ENCODE measurements around the gene SLC25A34.

Gene SLC25A34

DNA sequence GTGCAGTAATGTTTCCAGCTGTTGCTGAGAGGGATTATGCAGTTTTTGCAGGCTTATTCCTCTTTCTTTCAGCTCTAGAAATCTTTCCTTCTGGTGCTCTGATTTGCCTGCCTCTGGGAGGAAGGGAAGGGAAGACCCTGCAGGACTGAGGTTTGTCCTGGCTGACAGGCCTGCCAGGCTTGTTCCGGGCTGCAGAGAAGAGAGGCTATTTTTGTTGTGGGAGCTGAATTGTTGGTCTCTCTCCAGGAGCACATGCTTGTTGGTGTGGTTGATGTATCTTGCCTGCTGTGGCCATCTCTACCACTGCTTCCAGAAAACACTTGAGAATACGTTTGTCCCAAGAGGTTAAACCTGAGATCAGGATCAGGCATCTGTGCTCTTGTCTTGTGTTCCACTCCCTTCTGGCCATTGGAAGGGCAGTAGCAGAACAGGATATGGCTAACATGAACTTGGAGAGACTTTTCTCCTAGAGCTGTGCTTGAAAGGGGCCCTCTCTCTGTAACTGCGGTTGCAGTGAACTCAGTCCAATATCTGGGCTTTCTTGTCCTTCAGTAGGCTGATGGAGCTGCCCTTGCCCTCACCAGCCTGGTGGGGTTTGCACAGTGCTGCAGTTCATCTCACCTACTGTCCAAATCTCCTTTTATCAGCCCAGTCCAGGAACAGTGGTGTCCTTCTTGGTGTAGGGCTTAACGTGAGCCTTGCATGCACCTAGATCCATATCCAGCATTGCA, 21.5 kb upstream of the SLC25A34 start:
- no peak for DNase-seq

DNA sequence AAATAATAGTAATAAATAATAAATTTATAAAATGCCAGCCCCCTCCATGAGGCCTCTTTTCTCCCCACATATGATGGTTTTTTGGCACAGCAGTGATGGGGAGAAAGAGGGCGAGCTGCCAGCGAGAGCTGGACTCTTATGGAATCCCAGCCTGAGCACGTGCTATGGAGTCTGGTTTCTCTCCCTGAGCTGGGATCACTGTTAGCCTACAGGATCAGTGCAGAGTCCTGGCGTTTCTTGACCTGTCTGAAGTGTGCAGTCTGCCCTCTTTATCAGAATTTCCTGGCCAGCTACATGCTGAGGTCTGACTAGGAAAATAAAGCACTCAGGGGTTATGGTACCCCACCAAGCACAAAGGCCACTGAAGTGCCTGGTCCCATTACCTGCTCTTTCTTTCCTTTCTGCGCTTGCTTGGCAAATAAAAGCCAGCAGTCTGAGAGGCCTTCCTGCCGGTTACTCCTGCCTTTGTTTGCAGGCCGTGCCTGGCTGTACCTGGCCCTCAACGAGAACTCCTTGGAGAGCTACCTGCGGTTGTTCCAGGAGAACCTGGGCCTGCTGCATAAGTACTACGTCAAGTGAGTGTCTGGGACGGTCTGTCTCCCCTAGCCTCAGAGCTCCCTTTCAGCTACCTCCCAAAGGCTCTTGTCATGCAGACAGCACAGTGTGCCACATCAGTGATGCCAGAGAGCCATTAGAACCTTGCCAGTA, 18.5 kb upstream of the SLC25A34 start:
- no peak for DNase-seq

DNA sequence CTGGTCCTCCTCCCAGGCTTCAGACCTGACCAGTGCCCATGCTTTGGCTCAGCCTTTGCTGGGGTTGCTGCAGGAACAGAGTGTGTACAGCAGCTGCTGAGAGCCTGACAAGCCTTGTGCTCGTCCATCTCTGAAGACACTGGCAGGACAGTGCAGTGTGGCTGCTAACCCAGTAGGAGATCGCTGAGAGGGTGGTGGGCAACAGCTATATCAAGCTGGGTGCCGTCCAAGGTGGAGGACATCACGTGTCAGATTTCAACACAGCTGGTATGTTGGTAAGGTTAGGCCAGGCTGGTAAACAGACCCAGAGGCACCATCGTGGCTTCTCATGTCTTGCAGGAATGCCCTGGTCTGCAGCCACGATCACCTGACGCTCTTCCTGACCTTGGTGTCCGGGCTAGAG, 17.9 kb upstream of the SLC25A34 start:
- DNase-seq = no peak

DNA sequence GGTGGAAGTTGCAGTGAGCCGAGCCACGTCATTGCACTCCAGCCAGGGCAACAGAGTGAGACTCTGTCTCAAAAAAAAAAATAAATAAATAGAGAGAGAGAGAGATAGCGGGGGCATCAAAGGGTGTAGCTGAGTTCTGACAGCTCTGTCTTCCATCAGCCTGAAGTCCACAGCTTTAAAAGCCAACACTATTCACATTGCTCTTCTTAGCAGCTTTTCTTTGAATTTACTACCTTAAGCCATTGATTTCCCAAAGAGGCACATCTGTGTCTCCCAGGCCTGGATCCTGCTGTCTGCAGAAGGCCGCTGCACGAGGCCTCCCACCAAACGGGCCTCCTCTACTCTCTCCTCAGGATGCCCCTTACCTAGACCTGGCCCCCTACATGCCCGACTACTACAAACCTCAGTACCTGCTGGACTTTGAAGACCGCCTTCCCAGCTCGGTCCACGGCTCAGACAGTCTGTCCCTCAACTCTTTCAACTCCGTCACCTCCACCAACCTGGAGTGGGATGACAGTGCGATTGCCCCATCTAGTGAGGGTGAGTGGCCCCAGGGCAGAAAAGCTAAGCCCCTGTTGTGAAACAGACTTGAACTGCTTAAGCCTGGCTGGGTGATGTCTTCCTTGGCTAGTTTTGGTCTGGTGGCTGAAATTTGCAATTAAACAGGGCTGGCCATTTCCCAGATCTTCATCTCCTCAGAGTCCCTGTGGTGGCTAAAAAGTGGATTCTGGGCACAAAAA, 16.5 kb upstream of the SLC25A34 start:
- no peak for DNase-seq

DNA sequence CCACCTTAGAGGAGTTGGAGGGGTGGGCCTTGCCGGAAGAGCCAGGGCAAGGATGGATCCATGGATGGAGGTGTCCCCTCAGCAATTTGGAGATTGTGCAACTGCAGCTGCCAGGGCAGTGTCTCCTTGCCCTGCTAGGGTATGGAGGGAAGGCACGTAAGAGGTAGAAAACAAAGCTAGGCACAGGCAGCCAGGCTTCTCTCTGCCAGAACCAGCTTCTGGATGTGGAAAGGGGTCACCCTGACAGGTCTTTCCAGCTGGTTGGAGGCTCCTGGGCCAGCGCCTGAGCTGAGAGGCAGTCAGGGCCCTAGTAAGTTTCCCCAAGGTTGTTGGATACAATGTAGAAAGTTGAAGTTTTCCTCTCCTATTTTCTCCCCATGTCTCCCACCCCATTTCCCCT, 15.2 kb upstream of the SLC25A34 start:
- no peak for DNase-seq

DNA sequence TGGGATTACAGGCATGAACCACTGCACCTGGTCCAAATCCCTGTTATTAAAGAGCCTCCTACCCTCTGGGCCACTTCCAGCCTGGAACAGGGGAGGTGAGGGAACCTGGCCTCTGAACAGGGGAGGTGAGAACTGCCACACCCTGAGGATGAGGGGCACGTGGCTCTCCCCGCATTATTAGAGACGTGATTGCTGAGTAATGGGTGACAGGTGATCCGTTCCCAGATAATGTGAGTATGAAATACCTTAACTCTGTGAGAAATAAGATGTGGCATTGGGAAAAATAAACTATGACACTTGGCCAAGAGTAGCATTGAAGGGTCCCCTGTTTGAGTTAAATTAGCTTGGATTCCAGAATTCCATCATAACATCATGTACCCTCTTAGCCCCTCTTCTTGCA, 13.6 kb upstream of the SLC25A34 start:
- DNase-seq = no peak

DNA sequence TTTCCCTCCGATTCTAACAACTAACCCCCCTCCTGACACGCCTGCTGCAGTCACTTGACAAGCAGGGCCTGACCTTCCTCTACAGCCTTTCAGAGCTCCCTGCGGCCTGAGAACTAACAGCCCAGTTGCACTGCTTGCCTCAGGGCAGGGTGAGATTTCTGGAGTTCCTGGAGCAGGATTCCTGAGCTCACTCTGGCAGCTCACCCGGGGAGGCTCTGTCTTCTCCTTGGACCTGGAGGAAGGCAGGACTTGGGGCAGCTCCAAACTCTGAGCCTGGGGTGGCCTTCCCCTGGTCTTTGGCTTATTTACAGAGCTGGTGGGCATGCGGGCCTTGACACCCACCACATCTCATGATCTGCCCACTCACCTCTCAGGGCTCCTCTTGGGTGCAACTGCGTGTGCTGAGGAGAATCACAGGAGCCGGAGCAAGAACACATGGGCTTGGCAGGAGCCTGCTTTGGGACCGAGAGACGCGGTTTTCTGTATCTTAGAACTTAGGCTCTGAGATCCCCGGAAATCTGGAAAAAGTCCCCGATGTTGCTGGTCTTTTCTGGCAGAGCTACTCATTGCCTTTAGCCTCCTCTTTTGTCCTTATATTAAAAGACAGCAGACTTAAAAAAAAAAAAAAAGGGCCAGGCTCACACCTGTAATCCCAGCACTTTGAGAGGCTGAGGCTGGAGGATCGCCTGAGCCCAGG, 13.1 kb upstream of the SLC25A34 start:
- DNase-seq = no peak

DNA sequence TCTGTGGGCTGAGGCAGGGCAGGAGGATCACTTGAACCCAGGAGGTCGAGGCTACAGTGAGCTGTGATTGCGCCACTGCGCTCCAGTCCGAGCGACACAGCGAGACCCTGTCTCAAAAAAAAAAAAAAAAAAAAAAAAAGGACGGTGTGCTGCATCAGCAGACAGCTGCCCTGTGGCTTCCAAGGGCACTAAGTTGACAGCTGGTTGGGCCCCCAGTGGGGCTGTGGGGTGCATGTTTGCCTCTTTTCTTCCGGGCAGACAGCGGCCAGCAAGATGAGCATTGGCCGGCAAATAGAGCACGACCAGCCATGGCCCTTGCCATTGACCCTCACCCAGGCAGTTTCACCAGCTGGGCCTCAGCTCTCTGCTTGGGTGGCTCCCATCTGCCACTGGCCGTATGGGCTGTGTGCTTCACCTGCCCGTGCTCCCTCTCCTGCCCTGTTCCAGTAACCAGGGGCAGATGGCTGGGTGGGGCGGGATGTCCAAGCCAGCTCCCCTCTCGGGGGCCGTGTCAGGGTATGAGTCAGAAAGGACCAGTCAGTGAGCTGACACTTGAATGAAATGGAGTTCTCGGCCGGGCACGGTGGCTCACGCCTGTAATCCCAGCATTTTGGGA, 12.3 kb upstream of the SLC25A34 start:
- DNase-seq = no peak

DNA sequence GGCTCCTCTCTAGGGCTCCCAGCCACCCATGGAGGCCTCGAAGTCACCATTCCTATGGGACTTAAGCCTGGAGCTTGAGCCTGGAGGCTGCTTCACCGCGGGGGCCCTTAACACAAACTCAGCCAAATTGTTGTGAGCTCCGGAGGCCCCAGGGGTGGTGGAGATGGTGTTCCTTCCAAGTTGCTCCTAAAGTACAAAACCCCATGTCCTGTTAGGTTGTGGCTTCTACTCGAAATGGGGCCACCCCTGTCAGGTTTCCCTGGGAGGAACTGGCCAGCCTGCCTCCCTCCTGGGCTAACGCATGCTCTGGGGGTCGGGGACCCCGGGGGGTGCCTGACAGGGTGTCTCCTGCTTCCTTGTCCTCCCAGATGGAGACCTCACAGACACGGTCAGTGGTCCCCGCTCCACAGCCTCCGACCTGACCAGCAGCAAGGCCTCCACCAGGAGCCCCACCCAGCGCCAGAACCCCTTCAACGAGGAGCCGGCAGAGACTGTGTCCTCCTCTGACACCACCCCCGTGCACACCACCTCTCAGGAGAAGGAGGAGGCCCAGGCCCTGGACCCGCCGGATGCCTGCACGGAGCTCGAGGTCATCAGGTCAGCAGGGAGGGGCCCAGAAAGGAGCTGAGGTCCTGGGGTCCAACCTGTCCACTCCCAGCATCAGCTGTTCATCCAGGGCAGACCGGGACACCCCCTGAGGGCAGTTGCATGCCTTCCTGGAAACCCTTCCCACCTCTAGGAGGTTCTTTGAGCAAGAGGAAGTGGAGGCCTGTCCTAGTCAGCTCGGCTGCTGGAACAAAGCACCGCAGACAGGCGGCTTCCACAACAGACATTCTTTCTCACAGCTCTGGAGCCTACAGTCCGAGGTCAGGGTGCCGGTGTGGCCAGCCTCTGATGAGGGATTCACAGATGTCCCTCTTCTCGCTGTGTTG, 10.8 kb upstream of the SLC25A34 start:
- DNase-seq = no peak

DNA sequence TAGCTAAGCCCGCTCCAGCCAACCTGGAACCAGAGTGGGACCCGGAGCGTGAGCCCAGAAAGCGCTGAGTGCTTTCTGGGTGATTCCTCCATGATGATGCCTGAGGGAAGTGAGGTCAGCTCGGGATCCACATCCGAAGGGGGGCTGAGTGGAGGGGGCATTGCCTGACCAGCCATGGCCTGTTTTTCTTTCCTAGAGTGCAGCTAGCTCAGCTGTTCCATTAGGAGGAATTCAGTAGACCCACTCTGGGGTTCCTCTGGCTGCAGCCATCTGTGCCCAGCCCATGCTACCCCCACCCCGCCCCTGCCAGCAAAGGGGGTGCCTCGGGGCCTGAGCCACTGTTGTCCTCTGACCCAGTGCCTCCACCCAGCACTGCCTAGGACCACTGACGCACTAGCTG, 9.6 kb upstream of the SLC25A34 start:
- no peak for DNase-seq

DNA sequence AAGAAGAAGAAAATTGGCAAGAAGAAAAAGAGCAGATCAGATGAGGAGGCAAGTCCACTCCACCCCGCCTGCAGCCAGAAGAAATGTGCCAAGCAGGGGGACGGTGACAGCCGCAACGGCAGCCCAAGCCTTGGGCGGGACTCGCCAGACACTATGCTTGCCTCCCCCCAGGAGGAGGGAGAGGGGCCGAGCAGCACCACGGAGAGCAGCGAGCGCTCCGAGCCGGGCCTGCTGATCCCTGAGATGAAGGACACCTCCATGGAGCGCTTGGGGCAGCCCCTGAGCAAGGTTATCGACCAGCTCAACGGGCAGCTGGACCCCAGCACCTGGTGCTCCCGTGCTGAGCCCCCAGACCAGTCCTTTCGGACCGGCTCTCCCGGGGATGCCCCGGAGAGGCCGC, 9.0 kb upstream of the SLC25A34 start:
- no peak for DNase-seq

DNA sequence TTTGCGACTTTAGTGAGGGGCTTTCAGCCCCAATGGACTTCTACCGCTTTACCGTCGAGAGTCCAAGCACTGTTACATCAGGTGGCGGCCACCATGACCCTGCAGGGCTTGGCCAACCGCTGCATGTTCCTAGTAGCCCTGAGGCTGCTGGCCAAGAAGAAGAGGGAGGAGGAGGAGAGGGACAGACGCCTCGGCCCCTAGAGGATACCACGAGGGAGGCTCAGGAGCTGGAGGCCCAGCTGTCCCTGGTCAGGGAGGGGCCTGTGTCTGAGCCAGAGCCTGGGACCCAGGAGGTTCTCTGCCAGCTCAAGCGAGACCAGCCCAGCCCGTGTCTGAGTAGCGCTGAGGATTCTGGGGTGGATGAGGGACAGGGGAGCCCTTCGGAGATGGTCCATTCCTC, 8.6 kb upstream of the SLC25A34 start:
- DNase-seq = no peak

DNA sequence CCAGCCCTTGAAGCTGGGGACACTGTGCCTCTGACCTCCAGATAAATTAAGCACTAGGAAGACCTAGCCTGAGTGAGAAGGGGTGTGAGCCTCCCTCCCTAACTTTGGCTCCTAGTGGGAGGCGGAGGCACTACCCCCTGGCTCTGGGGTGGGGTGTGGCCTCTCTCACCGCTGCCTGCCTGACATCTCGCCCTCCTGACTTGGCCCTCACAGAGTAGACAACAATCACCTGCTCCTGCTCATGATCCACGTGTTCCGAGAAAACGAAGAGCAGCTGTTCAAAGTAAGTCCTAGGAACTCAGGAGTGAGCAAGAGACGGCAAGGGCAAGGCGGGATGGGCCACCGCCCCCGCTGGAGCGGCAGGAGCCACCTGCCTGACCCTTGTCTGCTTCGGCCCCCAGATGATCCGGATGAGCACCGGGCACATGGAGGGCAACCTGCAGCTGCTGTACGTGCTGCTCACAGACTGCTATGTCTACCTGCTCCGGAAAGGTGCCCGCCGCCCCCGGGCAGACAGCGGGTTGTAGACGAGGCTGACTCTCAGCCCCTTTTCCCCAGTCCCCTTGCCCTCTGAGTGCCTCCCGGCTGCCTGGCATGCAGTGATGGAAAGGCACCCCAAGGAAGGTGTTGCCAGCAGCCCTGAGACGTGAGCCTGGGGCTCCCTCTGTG, 8.1 kb upstream of the SLC25A34 start:
- DNase-seq = no peak

DNA sequence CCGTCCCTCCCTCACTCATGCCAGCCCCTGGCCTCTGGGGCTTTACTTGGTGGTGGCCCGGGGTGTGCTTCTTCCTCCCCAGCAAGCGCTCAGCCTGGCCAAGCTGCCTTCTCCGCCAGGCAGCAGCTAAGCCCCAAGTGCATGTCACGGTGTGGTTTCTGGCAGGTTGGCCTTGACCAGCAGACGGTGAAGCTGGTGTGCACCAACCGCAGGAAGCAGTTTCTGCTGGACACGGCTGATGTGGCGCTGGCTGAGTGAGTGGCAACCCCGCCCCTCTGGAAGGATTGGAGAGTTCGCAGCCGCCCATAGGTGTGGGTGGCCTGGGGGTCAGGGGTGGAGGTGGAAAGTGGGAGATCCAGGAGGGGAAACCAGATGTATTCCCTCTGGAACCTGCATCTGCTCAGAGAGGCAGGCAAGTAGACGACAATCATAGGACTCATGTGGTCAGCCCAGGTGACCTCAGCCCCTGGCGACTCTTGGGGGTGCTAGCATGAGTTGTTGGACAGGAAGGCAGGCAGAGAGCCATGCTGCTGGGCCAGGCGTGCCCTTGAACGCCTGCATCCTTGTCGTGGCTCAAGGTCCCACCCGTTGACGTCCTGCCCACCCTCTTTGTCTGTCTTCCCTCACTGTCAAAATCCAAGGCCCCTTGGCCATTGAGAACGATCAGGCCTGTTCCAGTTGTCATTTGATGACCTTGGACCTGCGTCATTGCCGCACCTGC, 7.0 kb upstream of the SLC25A34 start:
- DNase-seq = no peak

DNA sequence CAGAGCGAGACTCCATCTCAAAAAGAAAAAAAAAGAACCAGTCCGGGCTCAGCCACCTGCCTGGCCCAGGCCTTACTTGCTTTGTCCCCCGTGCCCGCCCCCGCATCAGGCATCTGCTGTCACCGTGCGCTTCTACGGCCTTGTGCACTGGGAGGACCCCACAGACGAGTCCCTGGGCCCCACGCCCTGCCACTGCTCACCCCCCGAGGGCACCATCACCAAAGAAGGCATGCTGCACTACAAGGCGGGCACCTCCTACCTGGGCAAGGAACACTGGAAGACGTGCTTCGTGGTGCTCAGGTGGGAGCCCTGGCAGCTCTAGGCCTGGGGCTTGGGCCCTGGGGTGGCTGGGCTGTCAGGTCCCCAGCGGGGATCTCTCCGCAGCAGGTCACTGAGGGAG, 5.6 kb upstream of the SLC25A34 start:
- no peak for DNase-seq

DNA sequence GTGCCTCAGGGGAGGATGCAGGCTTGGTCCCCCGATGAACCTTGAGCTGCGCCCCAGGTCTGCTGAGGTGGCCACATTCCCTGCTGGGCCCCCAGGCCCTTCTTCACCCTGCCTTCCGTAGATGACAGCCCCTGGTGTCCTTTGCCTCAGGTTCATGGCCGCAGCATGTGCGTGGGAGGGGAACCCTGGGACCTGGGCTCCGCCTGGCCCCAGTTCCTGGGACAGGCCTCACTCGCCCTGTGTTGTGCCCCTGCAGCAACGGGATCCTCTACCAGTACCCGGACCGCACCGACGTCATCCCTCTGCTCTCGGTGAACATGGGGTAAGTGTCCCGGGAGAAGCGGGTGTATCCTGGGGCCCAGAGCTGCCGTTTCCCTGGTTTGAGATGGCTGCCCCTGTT, 5.1 kb upstream of the SLC25A34 start:
- no peak for DNase-seq

DNA sequence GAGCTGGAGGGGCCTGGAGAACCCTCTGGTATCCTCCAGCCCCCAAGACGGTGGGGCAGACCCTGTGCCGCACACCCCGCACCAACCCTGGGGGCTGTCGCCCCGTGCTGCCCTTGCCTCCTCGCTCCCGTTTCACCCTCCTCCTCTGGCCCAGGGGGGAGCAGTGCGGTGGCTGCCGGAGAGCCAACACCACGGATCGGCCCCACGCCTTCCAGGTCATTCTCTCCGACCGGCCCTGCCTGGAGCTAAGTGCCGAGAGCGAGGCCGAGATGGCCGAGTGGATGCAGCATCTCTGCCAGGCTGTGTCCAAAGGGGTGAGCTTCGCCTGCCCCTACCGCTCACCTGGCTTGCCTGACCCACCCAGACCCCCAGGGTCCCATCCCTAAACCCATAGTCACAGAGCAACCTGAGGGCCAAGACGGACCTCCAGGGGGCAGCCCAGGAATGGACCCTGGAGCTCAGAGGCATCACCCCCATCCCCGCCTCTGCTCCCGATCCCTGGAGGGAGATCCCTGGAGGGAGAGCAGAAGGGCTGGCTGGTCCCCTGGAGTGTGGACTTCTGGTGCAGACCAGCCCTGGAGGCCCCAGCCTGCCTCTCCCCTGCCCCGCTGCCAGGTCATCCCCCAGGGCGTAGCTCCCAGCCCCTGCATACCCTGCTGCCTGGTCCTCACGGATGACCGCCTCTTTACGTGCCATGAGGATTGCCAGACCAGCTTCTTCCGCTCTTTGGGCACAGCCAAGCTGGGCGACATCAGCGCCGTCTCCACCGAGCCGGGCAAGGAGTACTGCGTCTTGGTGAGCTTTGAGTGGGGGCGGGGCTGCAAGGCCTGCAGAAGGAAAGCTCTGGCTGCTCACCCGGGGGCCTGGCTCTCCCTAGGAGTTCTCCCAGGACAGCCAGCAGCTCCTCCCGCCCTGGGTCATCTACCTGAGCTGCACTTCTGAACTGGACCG, 4.0 kb upstream of the SLC25A34 start:
- DNase-seq = no peak

DNA sequence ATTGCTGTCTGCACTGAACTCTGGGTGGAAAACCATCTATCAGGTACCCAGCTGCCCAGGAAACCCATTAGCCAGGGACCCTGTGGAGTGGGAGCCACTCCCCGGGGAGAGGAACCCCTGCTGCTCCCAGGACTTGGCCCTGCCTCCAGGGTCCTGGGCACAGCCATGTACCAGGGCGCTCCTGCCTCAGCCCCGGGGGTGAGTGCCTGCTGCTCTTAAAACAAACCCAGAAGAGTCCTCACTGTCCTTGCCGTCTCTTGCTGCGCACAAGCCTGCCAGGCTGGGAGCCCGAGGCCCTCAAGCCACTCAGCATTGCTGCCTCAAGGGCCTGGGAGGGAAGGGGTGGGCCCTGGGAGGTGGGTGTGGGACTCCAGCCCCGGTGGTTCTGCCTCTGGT, 3.4 kb upstream of the SLC25A34 start:
- no peak for DNase-seq

DNA sequence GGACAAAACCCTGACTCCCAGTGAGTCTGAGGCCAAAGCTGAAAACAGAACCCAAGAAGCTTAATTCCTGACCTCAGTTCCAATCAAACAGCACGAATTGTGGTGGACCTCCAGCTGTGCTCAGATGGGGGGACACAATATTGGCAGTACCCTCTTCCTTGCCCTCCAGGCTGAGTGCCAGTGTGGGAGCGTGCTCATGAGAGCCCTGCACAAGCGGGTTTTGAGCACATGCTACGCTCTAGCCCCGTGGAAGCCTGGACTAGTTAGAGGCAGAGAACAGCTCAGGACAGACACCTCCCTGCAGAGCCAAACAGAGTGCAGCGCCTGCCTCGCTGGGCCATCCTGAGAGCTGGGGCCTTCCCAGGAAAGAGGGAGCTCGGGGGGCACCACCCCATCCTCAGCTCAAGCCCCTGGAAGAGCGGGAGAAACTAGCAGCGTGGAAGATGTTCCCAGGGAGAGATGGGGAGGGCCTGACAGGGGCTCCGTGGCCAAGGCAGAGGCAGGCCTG, 2.8 kb upstream of the SLC25A34 start:
- no peak for DNase-seq
